Nucleus accumbens (tissue), 56 donors: ENCODE results near the gene MEFV.
A peak's percentile ranks its signal among the peaks of the same experiment; 100 is the strongest.

Experiments used
- DNase-seq, 56 donors: peaks; one replicate each; lab custom pipeline; 2025; lab: John Stamatoyannopoulos, UW

Gene MEFV

DNA sequence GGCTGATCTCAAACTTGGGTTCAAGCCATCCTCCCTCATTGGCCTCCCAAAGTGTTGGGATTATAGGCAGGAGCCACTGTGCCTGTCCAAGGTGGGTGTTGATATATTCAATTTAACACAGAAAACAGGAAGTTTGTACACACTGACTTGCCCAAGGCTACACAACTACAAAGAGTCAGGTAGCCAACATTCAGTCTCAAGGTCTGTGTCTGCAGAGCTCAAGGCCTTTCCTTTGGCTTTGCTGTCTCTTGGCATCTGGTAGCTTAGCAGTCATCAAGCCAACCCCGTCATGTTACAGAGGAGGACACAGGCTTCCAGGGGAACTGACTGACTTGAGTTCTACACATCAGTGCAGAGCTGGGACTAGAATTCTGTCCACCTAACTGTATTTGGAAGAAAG, 11.9 kb upstream of the MEFV start:
- DNase-seq: no peak

DNA sequence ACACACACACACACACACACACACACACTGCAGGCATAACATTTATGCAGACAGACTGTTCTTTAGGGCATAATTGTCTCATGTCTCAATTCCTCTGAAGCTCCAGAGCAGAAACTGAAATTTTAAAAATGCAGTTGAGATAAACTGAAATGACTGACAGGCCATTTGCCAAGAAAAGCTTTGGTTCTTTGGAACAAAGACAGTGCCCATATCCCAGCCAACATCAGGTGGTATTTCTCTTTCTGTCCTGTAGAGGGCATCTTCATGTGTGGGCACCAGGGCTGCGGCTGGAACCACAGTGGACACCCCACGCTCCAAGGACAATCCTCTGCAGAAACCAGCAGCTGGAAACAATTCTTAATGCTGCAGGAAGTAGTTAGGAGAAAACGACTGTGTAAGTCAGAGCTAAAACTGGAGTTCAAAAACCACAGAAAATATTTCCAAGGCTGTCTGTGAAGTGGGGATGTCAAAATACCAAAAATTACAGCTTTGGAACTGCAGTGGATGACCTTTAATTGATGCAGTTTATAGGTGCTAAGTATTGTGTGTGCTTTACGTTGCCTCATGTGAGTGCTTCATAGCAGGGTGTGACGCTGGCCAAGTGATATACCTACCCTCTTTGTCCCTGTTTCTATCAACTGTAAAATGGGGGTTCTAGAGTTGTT, 10.6 kb upstream of the MEFV start:
- peak in 7 of 56 donors; percentile 1 to 32 (median 7) for DNase-seq

DNA sequence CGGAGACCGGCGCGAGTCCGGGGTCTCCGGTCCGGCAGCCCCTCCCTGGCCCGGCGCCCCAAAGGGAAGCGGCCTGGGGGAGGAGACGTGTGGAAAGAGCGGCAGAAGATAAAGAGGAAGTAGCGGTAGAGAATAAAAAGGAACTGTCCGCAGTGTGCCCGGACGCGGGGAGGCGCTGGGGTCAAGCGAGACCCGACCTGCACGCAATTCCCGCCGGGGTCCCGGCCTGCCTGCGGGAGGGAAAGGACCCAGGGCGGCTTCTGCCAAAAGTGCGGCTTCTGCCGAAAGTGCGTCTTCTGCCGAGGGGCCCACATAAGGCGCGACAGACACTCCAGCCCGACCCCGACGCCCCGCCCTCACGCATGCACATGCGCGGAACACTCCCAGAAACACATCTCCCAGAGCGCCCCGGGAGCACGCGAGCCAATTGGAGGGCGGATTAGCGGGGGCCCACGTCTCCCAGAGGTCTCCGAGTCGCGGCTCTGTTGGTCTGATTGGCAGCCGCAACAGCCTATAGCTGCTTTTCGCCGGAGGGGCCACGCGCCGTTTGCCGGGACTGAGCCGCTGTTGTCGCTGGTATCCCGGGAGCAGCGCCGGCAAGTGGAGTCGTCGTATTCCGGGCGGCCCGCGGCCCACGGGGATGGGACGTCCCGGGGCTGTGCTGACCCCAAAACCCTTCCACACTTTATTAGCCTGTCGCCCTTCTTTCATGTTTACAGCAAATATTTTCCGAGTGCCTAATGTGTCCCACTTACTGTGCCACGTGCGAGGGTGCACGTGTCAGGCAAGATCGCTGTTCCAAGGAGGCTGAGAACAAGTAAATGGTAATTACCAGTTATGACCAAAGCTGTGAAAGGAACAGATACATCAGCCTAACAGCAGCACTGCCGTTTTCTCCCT, 8.0 kb upstream of the MEFV start:
- DNase-seq: peak; percentile 84 to 100 (median 98)

DNA sequence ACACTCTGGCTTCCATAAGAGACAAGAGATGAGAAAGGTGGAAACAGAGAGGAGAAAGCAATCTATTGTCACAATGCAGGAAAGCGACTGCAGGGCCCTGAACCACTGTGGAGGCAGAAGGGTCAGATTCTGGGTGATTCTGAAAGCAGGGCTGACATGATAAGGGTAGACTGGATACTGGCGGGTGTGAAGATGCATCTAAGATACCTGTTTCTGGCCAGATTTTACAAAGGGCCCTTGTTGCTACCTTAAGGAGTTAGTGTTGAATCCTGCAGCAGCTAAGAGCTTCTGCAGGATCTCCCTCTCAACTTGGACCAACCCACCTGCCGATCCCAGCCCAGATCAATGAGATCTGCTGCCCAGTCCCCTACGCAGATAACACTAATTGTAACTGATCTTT, 6.1 kb upstream of the MEFV start:
- DNase-seq: no peak

DNA sequence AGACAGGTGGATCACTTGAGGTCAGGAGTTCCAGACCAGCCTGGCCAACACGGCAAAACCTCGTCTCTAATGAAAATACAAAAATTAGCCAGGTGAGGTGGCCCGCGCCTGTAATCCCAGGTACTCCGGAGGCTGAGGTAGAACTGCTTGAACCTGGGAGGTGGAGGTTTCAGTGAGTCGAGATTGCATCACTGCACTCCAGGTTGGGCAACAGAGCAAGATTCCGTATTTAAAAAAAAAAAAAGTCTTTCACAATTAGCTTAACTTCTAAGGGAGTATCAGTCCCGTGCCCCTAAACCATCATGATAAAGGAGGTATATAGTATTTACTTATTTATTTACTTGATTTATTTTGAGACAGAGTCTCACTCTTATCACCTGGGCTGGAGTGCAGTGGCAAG, 3.4 kb upstream of the MEFV start:
- DNase-seq: no peak

DNA sequence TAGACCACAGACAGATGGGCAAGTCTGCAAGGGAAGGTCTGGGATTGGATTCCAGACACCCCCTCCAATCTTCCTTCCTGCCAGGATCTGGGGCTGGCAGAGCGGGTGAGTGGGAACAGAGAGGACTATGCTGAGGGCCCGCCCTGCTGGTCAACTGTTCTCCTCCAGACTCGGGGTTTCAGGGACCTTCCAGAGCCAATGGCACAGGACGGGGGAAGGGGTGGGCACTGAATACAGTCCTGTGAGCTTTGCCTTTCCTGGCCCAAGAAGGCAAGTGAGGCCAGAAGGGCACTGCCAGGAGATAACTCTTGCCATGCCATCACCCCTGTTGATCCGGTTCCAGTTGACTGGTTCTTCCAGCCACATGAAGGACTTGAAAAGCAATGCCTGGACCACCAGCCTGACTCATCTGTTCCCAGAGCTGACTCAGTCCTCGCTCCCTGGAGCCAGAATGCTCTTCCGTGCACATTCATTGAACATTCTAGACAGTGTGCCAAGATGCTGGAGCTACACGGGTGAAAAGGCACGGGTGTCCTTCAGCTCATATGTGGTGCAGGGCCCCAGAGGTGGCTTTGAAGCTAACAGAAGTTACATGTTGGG, 533 bp upstream of the MEFV start:
- DNase-seq: no peak

DNA sequence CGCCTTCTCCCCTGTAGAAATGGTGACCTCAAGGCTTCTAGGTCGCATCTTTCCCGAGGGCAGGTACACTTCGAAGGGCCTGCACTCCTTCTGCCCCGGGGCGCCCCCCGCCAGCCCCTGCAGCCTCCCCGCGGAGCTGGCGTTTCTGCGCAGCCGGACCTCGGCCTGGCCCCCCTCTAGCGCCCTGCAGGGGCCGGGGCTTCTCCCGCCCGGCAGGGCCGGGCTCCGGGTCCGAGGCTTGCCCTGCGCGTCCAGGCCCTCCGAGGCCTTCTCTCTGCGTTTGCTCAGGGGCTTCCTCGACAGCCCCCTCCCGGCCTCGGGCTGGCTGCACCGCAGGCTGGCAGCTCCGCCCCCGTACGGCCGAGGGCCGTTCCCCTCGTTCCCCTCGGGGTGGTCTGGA, 2.1 kb downstream of the MEFV start:
- no peak for DNase-seq

DNA sequence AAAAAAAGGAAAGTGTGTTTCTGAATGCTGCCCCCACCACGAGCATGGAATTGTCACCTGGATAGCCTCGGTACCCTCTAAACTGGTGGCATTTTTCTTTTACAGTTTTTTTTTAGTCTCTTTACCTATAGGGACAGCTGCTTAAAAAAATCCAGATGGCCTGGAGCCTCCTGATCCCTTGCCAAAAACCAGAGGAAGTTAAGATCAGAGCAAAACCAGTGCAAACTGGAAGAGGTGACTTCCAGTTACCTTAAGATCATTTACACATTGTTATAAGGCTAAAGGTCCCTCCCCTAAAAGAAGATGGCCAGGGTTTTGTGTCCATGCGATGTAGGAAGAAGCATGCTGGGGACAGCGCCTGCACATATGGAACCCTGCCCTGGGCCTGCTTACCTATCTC, 3.5 kb downstream of the MEFV start:
- DNase-seq: no peak

DNA sequence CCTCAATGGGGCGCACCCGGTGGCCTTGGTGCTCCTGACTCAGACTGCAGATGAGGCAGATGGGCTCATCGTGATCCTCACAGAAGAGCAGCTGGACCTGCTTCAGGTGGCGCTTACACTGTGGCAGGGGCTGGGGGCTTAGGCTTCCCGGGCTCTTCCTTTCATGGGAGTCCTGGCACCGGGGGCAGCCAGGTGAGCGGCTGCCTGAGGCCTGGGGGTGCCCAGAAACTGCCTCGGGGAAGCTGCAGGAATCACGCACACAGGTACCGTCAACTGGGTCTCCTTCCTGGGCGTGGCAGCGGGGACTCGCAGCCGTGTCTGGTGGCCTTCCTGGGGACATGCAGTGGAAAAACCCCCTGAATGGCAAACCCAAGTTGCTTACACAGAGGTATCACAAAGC, 7.0 kb downstream of the MEFV start:
- no peak for DNase-seq

DNA sequence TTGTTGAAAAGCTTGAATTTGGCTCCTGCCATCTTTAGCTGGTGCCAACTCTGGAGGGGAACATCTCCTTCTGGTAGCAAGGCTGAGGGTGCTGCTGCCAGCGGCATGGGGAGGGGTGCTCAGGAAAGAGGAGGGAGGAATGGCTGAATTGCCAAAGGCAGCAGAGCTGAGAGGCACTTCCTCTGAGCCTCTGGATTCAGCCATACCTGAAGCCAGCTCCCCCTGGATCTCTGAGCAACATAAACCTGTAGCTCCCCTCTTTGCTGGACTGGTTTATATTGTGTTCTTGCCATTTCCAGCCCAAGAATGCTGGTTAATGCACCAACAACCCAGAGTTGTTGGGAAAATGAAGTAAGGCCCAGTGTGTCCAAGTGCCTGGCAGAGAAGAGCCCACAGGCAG, 7.4 kb downstream of the MEFV start:
- DNase-seq: no peak

DNA sequence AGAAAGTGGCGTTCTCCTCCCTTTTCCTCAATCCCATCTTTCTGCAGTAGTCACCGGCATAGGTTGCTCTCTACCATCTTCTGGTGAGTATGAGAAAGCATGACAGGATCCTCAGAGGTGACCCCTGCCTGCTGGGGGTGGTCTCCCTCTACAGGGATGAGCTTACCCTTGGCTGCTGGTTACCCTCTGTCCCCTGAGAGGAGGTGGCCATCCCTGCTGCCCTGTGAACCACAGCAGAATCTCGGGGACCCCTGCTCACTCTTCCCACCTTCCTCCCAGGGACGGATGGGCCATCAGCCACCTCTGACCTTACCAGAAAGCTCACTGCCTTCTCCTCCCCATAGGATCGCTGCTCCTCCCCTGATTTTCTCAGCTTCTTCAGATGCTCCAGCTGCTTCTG, 7.8 kb downstream of the MEFV start:
- no peak for DNase-seq

DNA sequence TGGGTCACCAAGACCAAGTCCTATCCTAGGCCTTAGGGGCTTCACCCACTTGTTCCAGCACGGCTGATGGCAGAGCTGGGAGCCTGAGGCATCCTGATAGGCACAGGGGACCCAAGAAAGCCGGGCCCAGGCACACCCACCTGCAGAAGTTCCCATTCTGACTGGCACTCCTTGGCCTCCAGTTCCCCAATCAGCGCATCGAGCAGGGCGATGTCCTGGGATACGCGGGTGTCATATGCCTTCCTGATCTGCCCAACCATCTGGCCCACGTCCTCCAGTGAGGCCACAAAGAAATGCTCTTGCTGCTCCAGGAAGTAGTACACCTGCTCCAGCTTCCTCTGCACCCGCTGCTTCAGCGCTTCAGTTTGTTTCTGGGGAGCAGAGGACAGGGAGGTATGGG, 9.6 kb downstream of the MEFV start:
- DNase-seq: no peak

DNA sequence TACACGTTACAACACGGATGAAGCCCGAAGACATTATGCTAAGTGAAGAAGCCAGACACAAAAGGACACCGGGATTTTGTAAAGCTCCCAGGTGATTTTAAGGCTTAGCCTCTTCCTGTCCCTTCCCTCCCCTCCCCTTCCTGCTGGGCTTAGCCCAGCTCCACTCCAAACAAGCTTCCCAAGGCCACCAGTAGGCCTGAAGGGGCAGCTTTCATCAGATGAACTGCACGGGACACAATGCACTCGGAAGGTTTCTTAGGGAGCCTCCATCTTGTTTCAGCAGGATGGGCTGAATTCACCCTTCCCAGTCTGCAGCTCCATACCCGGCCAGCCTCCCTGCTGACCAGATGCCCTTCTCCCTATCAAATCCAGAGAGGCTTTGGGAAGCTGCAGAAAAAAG, 10.4 kb downstream of the MEFV start:
- no peak for DNase-seq

DNA sequence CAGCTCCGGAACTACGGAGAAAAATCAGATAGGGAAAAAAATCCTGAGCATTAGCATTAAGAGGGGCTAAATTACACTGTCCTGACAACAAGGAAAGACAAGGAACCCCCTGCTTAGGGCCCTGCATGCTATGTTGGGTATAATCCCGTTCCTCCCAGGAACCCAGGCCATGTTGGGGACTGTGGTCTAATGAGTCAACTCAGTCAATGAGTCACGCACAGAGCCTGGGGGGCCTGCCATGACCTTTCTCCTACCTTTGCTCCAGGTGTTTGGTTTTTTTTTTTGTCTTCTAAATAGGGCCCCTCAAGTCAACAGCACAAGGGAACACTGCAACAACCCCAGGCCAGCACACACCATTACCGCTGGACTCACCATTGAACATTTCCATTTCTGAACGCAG, 12.6 kb downstream of the MEFV start:
- no peak for DNase-seq

DNA sequence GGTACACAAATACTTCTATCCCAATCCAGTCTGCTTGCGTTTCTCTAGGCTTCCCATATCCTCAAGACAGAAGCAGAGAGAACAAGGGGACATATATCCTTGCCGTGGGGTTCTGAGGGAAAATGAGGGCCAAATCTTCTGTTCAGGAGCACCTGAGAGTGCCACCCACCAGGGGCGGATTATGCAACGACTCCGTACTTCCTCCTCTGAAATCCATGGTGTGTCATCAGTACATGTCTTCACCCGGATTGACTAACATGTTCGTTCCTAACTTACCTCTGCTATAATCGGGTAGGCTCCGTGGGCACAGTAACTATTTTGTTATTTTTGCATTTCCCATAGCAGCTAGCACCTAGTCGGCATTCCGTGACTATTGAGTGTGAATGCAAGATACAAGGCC, 13.7 kb downstream of the MEFV start:
- DNase-seq: peak in 4 of 56 donors; percentile 2 to 26 (median 12)

DNA sequence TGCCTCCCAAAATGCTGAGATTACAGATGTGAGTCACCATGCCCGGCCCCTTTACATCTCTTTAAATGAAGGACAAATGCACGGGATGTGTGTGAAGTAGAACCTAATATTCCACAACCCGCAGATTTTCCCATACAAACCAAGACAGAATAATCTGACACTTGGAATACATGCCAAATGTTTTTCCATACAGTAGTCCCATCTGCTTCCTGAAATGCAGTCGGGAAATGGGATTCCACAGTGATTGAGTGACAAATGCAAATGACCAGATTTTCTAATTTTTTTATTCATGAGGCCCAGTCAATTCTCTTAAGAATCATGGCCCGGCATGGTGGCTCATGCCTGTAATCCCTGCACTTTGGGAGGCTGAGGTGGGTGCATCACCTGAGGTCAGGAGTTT, 14.7 kb downstream of the MEFV start:
- DNase-seq: no peak

DNA sequence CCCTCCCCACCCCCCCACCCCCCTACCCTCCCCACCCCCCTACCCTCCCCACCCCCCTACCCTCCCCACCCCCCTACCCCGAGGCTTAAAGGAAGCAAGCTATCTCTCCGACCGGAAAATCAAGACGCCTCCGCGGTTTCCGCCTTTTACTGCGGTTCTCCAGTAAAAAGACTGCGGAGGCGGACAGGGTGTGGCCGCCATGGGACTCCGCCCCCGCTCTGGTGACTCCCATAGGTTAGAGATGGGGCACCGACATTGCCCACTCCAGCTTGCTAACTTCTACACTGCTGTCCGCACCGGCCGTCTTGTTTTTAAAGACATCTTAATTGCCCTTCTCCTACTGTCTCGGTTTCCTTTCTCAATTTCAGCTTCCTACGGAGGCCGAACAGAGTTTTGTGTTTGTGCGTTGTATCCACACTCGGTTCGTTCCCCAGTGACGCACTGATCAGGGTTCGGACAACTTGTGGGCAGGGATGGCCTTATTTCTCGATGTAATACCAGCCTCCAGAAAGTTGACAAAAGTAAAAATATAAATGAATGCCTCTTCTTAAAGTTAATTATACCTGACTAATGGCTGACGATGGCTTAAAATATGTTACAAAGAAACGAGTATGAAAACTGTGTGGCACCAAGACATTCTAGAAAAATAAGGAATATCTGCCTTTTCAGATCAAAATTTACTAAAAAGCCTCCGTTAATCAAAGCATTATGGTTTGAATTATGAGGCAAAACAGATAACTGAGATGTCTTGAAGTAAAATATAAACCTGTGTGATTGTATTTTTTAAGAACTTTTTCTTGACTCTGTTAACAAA, 20.4 kb downstream of the MEFV start:
- DNase-seq: peak in 1 of 56 donors; percentile 21

DNA sequence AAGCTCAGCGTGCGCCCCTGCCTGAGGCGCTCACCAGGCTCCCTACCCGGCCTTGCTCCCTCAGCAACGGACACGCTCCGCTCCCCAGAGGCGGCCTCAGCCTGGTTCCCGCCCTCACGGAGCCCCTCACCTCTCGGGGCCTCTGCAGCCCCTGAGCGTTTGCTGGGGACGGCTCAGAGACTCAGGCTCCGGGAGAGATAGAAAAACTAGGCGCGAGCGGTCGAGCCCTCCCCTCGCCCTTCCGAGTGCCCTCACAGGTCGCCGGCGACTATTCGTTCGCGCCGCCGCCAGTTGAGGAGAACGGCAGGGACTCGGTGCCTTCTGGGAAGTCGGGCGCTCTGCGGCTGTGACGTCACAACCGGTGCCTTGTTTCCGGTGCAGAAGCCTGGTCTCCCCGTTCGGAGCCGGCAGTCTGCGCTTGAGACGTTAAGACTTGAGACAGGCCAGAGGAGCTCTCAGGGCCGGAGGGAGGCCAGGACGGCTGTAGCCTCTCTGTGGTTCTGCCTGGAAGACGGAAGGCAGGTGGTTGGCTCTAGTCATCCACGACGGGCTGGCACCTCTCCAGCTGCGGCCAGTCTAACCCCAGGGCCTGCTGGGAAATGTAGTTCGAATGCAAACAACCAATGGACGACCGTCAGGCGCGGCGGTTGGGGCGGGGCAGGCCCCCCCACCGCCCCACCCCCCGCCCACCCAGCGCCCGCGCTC, 21.4 kb downstream of the MEFV start, which contains the start of gene ZNF200:
Gene ZNF200 (minus strand): TSS at position 302 of the 705 bp plus-strand sequence. CDS start 1,403 bp downstream, outside the sequence.
- peak; percentile 49 to 98 (median 92) for DNase-seq

DNA sequence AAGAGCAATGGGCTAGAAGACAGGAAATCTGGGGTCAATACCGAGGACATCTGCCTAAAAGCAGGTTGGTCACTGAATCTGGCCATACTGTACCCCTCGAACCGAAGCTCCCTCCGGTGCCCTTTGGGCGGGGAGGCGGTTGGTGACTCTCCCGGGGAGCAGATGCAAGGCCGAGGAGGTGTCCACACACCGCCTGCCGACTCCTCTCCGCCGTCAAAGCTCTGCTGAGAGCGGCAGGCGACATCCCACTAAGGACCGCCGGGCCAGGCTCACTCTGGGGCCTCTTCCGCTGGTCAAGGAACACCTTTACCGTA, 21.9 kb downstream of the MEFV start:
- no peak for DNase-seq

DNA sequence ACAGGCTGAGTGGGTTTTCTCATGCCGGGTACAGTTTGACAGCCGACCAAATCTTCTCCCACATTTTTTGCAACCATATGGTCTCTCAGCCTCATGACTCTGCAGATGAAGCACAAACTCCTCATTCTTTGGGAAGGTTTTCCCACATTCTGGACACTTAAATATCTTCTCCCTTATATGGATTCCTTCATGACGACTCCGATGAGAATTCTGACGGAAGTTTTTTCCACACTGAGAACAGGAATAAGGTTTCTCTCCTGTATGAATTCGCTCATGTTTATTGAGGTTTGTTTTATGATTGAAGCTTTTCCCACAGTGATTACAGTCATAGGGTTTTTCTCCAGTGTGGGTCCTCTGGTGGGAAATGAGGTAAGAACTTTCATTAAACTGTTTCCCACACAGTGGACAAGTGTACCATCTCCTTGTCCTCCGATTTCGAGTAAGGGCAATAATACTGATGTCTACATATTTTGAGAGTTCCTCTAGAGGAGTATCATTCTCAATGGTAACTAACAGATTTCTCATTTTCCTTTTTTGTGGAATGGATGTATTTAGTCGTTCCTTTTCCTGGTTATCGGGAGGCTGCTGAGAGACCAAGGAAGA, 32.4 kb downstream of the MEFV start:
- DNase-seq: no peak
